Body of pancreas (tissue), 4 donors: ENCODE measurements around the gene LTA.

ENCODE experiments used
- CTCF ChIP-seq, 7 experiments: fragments of 450-650 bp in 4 of 7; fragments of 200-600 bp in 3 of 7; sonication (generic) in 3 of 7; IDR thresholded peaks; one replicate each; pipeline ENCODE4 v1.5.1; 2016 to 2019; ENCODE audit warnings: antibody characterized with exemption in 7 of 7
- POLR2A ChIP-seq, 3 donors: fragments of 450-650 bp; IDR thresholded peaks; one replicate each; pipeline ENCODE4 v1.6.1; 2016; ENCODE audit warnings: antibody characterized with exemption in 3 of 3, mild to moderate bottlenecking in 2 of 3

GRCh38 chr6:31620586-31621319 lies 48.7 kb downstream of the LTA start, which contains the start of gene PRRC2A:
- TF ChIP-seq CTCF (IDR thresholded peaks at IDR 0.05), result no peak
- TF ChIP-seq POLR2A (IDR thresholded peaks at IDR 0.05), result peak in 1 of 3 donors; percentile 10
